Fibroblast of lung (primary cell): Measurements from ENCODE around the gene GPR65. TPM values are rescaled to one million over a fixed set of nuclear protein-coding genes. Genes with fewer than 3 reads are reported as not detected.

Experiments
- DNase-seq, 2 donors: peaks; one replicate each; pipeline versions ENCODE4 v3.0.0 to v3.0.0-alpha.2; 2010; ENCODE audit warnings: low read depth in 2 of 2
- H2AFZ ChIP-seq: 2 replicates; pipeline ENCODE4 v1.5.1; 2012; ENCODE audit warnings: low read length, control low read depth, inconsistent platforms
- H3K27ac ChIP-seq: 2 replicates; pipeline ENCODE4 v1.5.1; 2011; ENCODE audit warnings: low read length, control low read depth; ENCODE audit not compliant: insufficient read depth
- H3K27me3 ChIP-seq: 2 replicates; pipeline ENCODE4 v1.5.1; 2011; ENCODE audit warnings: mild to moderate bottlenecking, low read length; ENCODE audit not compliant: control insufficient read depth, insufficient read depth
- H3K36me3 ChIP-seq: 2 replicates; pipeline ENCODE4 v1.5.1; 2011; ENCODE audit warnings: low read length; ENCODE audit not compliant: control insufficient read depth, insufficient read depth
- H3K4me1 ChIP-seq: 2 replicates; pipeline ENCODE4 v1.5.1; 2011; ENCODE audit warnings: low read length; ENCODE audit not compliant: control insufficient read depth, insufficient read depth; ENCODE audit errors: extremely low read depth
- H3K4me2 ChIP-seq: 2 replicates; pipeline ENCODE4 v1.5.1; 2011; ENCODE audit warnings: low read length, control low read depth; ENCODE audit not compliant: insufficient read depth; ENCODE audit errors: extremely low read depth
- H3K4me3 ChIP-seq, 4 experiments: fragments of 200-600 bp in 1 of 4; sonication (generic) in 1 of 4; replicated peaks in 1 of 4; 2 replicates each; pipeline ENCODE4 v1.5.1; 2011 to 2016; ENCODE audit warnings: low read length in 4 of 4, low read depth in 3 of 4, mild to moderate bottlenecking in 3 of 4, control low read depth in 2 of 4, inconsistent platforms in 1 of 4, mixed read lengths in 1 of 4; ENCODE audit not compliant: insufficient read depth in 1 of 4; ENCODE audit errors: control extremely low read depth in 1 of 4
- H3K79me2 ChIP-seq: 2 replicates; pipeline ENCODE4 v1.5.1; 2012; ENCODE audit warnings: mild to moderate bottlenecking, low read length, inconsistent platforms; ENCODE audit not compliant: control insufficient read depth, insufficient read depth
- H3K9ac ChIP-seq: 2 replicates; pipeline ENCODE4 v1.5.1; 2011; ENCODE audit warnings: mild to moderate bottlenecking, low read length, control low read depth; ENCODE audit not compliant: insufficient read depth
- H3K9me3 ChIP-seq: 2 replicates; pipeline ENCODE4 v1.5.1; 2012; ENCODE audit warnings: low read depth, low read length; ENCODE audit not compliant: control insufficient read depth, insufficient read depth
- H4K20me1 ChIP-seq: 2 replicates; pipeline ENCODE4 v1.5.1; 2011; ENCODE audit warnings: low read length; ENCODE audit not compliant: control insufficient read depth, insufficient read depth; ENCODE audit errors: extremely low read depth
- CTCF ChIP-seq, 2 donors: IDR thresholded peaks in 1 of 2; conservative IDR thresholded peaks in 1 of 2; 1 replicate in 1 of 2; 2 replicates in 1 of 2; pipeline ENCODE4 v1.5.1; 2011 to 2012; ENCODE audit warnings: low read length in 2 of 2, control low read depth in 1 of 2, inconsistent platforms in 1 of 2, low read depth in 1 of 2, mild to moderate bottlenecking in 1 of 2
- EZH2 ChIP-seq: IDR thresholded peaks from 2 replicates; pipeline ENCODE4 v1.5.1; 2012; ENCODE audit warnings: low read length, control low read depth, mild to moderate bottlenecking; ENCODE audit errors: missing control alignments
- polyA plus RNA-seq, 2 donors: library from polyadenylated mRNA; depleted of rRNA in 1 of 2; stranded (reverse) in 1 of 2; unstranded in 1 of 2; fragments of >200 nt; gene quantifications; 2 replicates each; pipeline ENCODE4 v1.2.1, GENCODE V29; 2011 to 2012; ENCODE audit warnings: missing spikeins in 1 of 2
- total RNA-seq: library from RNA; depleted of rRNA; stranded (reverse); fragments of >200 nt; gene quantifications from 2 replicates; pipeline ENCODE4 v1.2.1, GENCODE V29; 2014

GPR65 gene
- total and polyA plus RNA-seq, 2 donors (not counting 1 experiment from before 2014, with no cell fraction given) = 0.07 to 0.17 TPM

DNA sequence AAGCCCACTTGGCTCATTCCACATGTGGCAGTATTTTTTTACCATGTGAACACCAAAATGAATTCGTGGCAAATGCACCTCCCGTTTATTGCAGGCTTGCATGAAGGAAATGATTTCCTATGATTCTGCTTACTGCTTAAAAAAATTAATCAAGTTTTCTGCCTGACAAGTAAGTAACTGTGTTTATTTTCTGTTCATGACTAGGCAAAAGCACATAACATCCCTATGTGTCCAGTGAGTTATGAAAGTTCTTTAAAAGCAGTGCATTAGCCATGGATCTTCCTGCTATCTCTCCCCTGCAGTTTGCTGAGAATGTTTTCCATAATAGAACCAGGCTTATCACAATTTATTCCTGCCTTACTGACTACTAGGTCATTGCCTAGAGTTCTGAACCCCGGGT is 20.4 kb downstream of the GPR65 start:
- Histone ChIP-seq H2AFZ (no peak overlapping the region), H3K9me3 (no peaks in the 10 kb centered on the region), H3K9ac (no peak overlapping the region), H3K79me2 (no peaks in the 10 kb centered on the region), H3K4me2 (no peak overlapping the region), H3K4me1 (no peaks in the 10 kb centered on the region), H3K4me3 (no peak overlapping the region), H4K20me1 (no peaks in the 10 kb centered on the region), H3K27me3 (no peaks in the 10 kb centered on the region), H3K27ac (no peak overlapping the region), H3K36me3 (no peaks in the 10 kb centered on the region)
- no peak for TF ChIP-seq CTCF (conservative IDR thresholded peaks at IDR 0.05 in 1 of 2, IDR thresholded peaks at IDR 0.05 in 1 of 2; ENCODE audit: low read depth in 1 of 2, low read length in 2 of 2)
- TF ChIP-seq EZH2 = no peak
- DNase-seq = no peak

DNA sequence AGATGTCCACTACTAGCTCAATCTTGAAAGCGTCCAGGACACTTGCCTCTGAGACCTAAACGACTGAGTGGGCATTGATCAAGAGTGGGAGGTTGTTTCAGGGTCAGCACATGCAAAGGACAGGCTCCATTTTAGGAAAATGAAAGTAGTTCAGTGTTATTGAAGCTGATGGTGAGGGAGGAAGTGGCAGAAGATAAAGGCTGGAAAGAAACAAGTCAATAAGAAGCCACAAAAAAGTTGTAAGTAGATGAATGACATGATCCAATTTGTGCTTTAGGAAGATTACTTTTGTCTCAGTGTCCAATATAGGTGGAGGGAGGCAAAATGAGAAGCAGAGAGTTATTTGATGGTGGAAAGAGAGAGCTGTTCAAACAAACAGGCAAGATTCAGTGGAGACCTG is 22.0 kb downstream of the GPR65 start:
- DNase-seq = no peak
- Histone ChIP-seq H3K9ac (no peak overlapping the region), H3K27ac (no peak overlapping the region), H4K20me1 (no peaks in the 10 kb centered on the region), H3K79me2 (no peaks in the 10 kb centered on the region), H2AFZ (no peak overlapping the region), H3K27me3 (no peaks in the 10 kb centered on the region), H3K9me3 (no peaks in the 10 kb centered on the region), H3K4me1 (no peaks in the 10 kb centered on the region), H3K36me3 (no peaks in the 10 kb centered on the region), H3K4me2 (no peak overlapping the region), H3K4me3 (no peak overlapping the region)
- no peak for TF ChIP-seq EZH2
- no peak for TF ChIP-seq CTCF (conservative IDR thresholded peaks at IDR 0.05 in 1 of 2, IDR thresholded peaks at IDR 0.05 in 1 of 2; ENCODE audit: low read depth in 1 of 2, low read length in 2 of 2)

DNA sequence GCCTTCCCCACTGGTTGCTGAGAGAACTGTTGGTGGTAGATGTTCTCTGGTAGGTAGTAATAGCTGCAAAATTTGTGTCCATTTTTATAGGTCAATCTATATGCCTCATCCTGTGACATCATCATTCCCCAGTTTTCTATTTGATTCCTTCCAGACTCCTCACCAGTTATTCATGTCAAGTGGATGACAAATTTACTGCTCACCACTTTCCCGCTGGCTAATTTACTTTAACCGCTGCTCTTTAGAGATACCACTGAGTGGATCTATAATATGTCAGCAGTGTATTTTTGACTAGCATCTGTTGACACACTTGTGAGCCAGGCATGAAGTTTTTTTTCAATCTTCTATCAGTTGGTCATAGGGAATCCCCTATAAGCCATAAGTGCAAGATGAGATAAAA is 24.6 kb downstream of the GPR65 start:
- Histone ChIP-seq H3K4me3 (no peak overlapping the region), H4K20me1 (no peaks in the 10 kb centered on the region), H2AFZ (no peak overlapping the region), H3K9me3 (no peaks in the 10 kb centered on the region), H3K36me3 (no peaks in the 10 kb centered on the region), H3K4me1 (no peaks in the 10 kb centered on the region), H3K4me2 (no peak overlapping the region), H3K27me3 (no peaks in the 10 kb centered on the region), H3K9ac (no peak overlapping the region), H3K27ac (no peak overlapping the region), H3K79me2 (no peaks in the 10 kb centered on the region)
- peak in 1 of 2 donors; percentile 71 for DNase-seq
- TF ChIP-seq EZH2 = no peak
- TF ChIP-seq CTCF (conservative IDR thresholded peaks at IDR 0.05 in 1 of 2, IDR thresholded peaks at IDR 0.05 in 1 of 2; ENCODE audit: low read depth in 1 of 2, low read length in 2 of 2) = no peak
